Activated CD4-positive, CD25-positive, alpha-beta regulatory T cell treated with anti-CD3 and anti-CD28 coated beads, Interleukin-2, amount 50 U/mL, for 24 hours (primary cell): Measurements from ENCODE around the gene COL7A1.

Source experiments
- ATAC-seq, 2 donors: fragments of 150-1000 bp; cut with Tn5 transposase; one replicate each; pipeline ENCODE4 v1.10.0; 2021; ENCODE audit warnings: mild to moderate bottlenecking in 1 of 2, moderate library complexity in 1 of 2

Gene COL7A1

GRCh38 chr3:48591886-48592518 is 3.1 kb downstream of the COL7A1 start:
- ATAC-seq = no peak

GRCh38 chr3:48591436-48591835 is 3.7 kb downstream of the COL7A1 start:
- no peak for ATAC-seq

- no peak for ATAC-seq
Measured at GRCh38 chr3:48588230-48588629, 6.9 kb downstream of the COL7A1 start.

GRCh38 chr3:48587686-48588085 is 7.4 kb downstream of the COL7A1 start:
- no peak for ATAC-seq

GRCh38 chr3:48585411-48585810 is 9.7 kb downstream of the COL7A1 start:
- ATAC-seq = no peak

GRCh38 chr3:48584836-48585235 is 10.3 kb downstream of the COL7A1 start:
- no peak for ATAC-seq

- no peak for ATAC-seq
Measured at GRCh38 chr3:48581621-48582481, 13.3 kb downstream of the COL7A1 start.

GRCh38 chr3:48576647-48577046 is 18.5 kb downstream of the COL7A1 start:
- ATAC-seq = no peak

GRCh38 chr3:48575366-48575765 is 19.8 kb downstream of the COL7A1 start:
- ATAC-seq = no peak

- no peak for ATAC-seq
Measured at GRCh38 chr3:48573973-48574585, 21.1 kb downstream of the COL7A1 start.

- no peak for ATAC-seq
Measured at GRCh38 chr3:48572517-48572916, 22.6 kb downstream of the COL7A1 start.

- no peak for ATAC-seq
Measured at GRCh38 chr3:48571938-48572337, 23.2 kb downstream of the COL7A1 start.

- no peak for ATAC-seq
Measured at GRCh38 chr3:48569808-48570450, 25.2 kb downstream of the COL7A1 start.

GRCh38 chr3:48569400-48569799 is 25.7 kb downstream of the COL7A1 start:
- no peak for ATAC-seq

GRCh38 chr3:48568476-48568875 is 26.7 kb downstream of the COL7A1 start:
- ATAC-seq = no peak

- no peak for ATAC-seq
Measured at GRCh38 chr3:48567500-48567899, 27.6 kb downstream of the COL7A1 start.

- no peak for ATAC-seq
Measured at GRCh38 chr3:48567090-48567489, 28.0 kb downstream of the COL7A1 start.

GRCh38 chr3:48566401-48566760 is 28.7 kb downstream of the COL7A1 start:
- ATAC-seq = no peak

GRCh38 chr3:48565591-48566400 is 29.3 kb downstream of the COL7A1 start:
- ATAC-seq = no peak

- no peak for ATAC-seq
Measured at GRCh38 chr3:48565186-48565585, 29.9 kb downstream of the COL7A1 start.

- ATAC-seq = no peak
Measured at GRCh38 chr3:48564667-48565066, 30.5 kb downstream of the COL7A1 start.

GRCh38 chr3:48564022-48564421 is 31.1 kb downstream of the COL7A1 start:
- peak; percentile 26 to 36 for ATAC-seq
